ENCODE data around the gene ELF2.
A peak's percentile ranks its signal among the peaks of the same experiment; 100 is the strongest.
"Not testable (repeated sequence)": the region's sequence is repeated elsewhere in the genome, so short reads cannot be mapped to it uniquely, and the experiment has no call there.

ELF2 gene

GRCh38 chr4:139221687-139222086 lies 44.7 kb upstream of the ELF2 start:
- Histone ChIP-seq H3K79me2 (ENCODE audit: control insufficient read depth, low read length) (no peaks in the 10 kb centered on the region), H3K4me1 (ENCODE audit: control insufficient read depth, low read length) (0 out of 2 replicates have a peak, but pooled peaks cover 4% of the 10 kb centered on the region), H3K4me3 (ENCODE audit: low read length) (no peak overlapping the region), H4K20me1 (ENCODE audit: control insufficient read depth, insufficient read depth, low read depth, low read length) (no peaks in the 10 kb centered on the region), H3K9me2 (replicated peaks; ENCODE audit: control insufficient read depth, low read length) (no peaks in the 10 kb centered on the region), H3K36me3 (ENCODE audit: control insufficient read depth, low read length) (no peaks in the 10 kb centered on the region), H3K4me2 (ENCODE audit: low read length) (no peak overlapping the region), H3K27ac (ENCODE audit: low read depth, low read length) (no peak overlapping the region), H3K27me3 (ENCODE audit: control insufficient read depth, low read length) (no peaks in the 10 kb centered on the region), H3K9me3 (ENCODE audit: control insufficient read depth, insufficient read depth, low read length) (no peaks in the 10 kb centered on the region), H3F3A (ENCODE audit: control insufficient read depth, insufficient read depth) (no peaks in the 10 kb centered on the region)
- TF ChIP-seq CTCF (IDR thresholded peaks at IDR 0.05; ENCODE audit: low read depth, low read length, poor library complexity, severe bottlenecking) (no peak), EZH2phosphoT487 (IDR thresholded peaks at IDR 0.05; ENCODE audit: borderline replicate concordance, low read length) (no peak)

- H3K9me2 ChIP-seq (replicated peaks; ENCODE audit: control insufficient read depth, low read length), result no peaks in the 10 kb centered on the region
- H3K27ac ChIP-seq (ENCODE audit: low read depth, low read length), result no peak overlapping the region
- peaks cover 2% of the 10 kb centered on the region; the same call in 1 of the 2 replicates for H3F3A ChIP-seq (ENCODE audit: control insufficient read depth, insufficient read depth)
- no peaks in the 10 kb centered on the region for H3K36me3 ChIP-seq (ENCODE audit: control insufficient read depth, low read length)
- H4K20me1 ChIP-seq (ENCODE audit: control insufficient read depth, insufficient read depth, low read depth, low read length), result no peaks in the 10 kb centered on the region
- no peaks in the 10 kb centered on the region for H3K9me3 ChIP-seq (ENCODE audit: control insufficient read depth, insufficient read depth, low read length)
- H3K4me3 ChIP-seq (ENCODE audit: low read length), result no peak overlapping the region
- H3K27me3 ChIP-seq (ENCODE audit: control insufficient read depth, low read length), result no peaks in the 10 kb centered on the region
- no peak for TF ChIP-seq CTCF (IDR thresholded peaks at IDR 0.05; ENCODE audit: low read depth, low read length, poor library complexity, severe bottlenecking)
- no peak for TF ChIP-seq EZH2phosphoT487 (IDR thresholded peaks at IDR 0.05; ENCODE audit: borderline replicate concordance, low read length)
- no peak overlapping the region for H3K4me2 ChIP-seq (ENCODE audit: low read length)
- H3K79me2 ChIP-seq (ENCODE audit: control insufficient read depth, low read length), result no peaks in the 10 kb centered on the region
- peaks cover 18% of the 10 kb centered on the region for H3K4me1 ChIP-seq (ENCODE audit: control insufficient read depth, low read length)
Observed at GRCh38 chr4:139219450-139220055, 42.5 kb upstream of the ELF2 start.

- Histone ChIP-seq H3K4me1 (ENCODE audit: control insufficient read depth, low read length) (peaks cover 28% of the 10 kb centered on the region), H3K9me2 (replicated peaks; ENCODE audit: control insufficient read depth, low read length) (no peaks in the 10 kb centered on the region), H3K79me2 (ENCODE audit: control insufficient read depth, low read length) (no peaks in the 10 kb centered on the region), H4K20me1 (ENCODE audit: control insufficient read depth, insufficient read depth, low read depth, low read length) (no peaks in the 10 kb centered on the region), H3K9me3 (ENCODE audit: control insufficient read depth, insufficient read depth, low read length) (no peaks in the 10 kb centered on the region), H3K36me3 (ENCODE audit: control insufficient read depth, low read length) (no peaks in the 10 kb centered on the region), H3F3A (ENCODE audit: control insufficient read depth, insufficient read depth) (peaks cover 5% of the 10 kb centered on the region; the same call in 1 of the 2 replicates), H3K27me3 (ENCODE audit: control insufficient read depth, low read length) (no peaks in the 10 kb centered on the region), H3K4me2 (ENCODE audit: low read length) (peak overlapping the region; percentile 68), H3K27ac (ENCODE audit: low read depth, low read length) (peak overlapping the region; percentile 36; the same call in 1 of the 2 replicates), H3K4me3 (ENCODE audit: low read length) (peak overlapping the region; percentile 50)
- TF ChIP-seq CTCF (IDR thresholded peaks at IDR 0.05; ENCODE audit: low read depth, low read length, poor library complexity, severe bottlenecking) (no peak), EZH2phosphoT487 (IDR thresholded peaks at IDR 0.05; ENCODE audit: borderline replicate concordance, low read length) (no peak)
Observed at GRCh38 chr4:139214039-139214534, 37.1 kb upstream of the ELF2 start.

- H3K9me3 ChIP-seq (ENCODE audit: control insufficient read depth, insufficient read depth, low read length); H3K79me2 ChIP-seq (ENCODE audit: control insufficient read depth, low read length); H3F3A ChIP-seq (ENCODE audit: control insufficient read depth, insufficient read depth); H3K27me3 ChIP-seq (ENCODE audit: control insufficient read depth, low read length); H3K36me3 ChIP-seq (ENCODE audit: control insufficient read depth, low read length); H4K20me1 ChIP-seq (ENCODE audit: control insufficient read depth, insufficient read depth, low read depth, low read length); H3K9me2 ChIP-seq (replicated peaks; ENCODE audit: control insufficient read depth, low read length): not testable (repeated sequence)
- H3K4me1 ChIP-seq (ENCODE audit: control insufficient read depth, low read length), result peaks cover 32% of the 10 kb centered on the region
- H3K4me3 ChIP-seq (ENCODE audit: low read length), result peak overlapping the region; percentile 50
- H3K4me2 ChIP-seq (ENCODE audit: low read length), result peak overlapping the region; percentile 68
- peak overlapping the region; percentile 36; the same call in 1 of the 2 replicates for H3K27ac ChIP-seq (ENCODE audit: low read depth, low read length)
Observed at GRCh38 chr4:139213633-139214032, 36.6 kb upstream of the ELF2 start.
